HEK293 (cell line): Measurements from ENCODE around the gene LYPD5.

Experiments used
- FEZF1 ChIP-seq: fragments of 450-650 bp; formaldehyde crosslinking; IDR thresholded peaks from 2 replicates; pipeline ENCODE4 v1.5.1; 2016; ENCODE audit warnings: missing biosample characterization, missing genetic modification characterization
- GLIS2 ChIP-seq: fragments of 450-650 bp; formaldehyde crosslinking; IDR thresholded peaks from 2 replicates; pipeline ENCODE4 v1.5.1; 2016; ENCODE audit warnings: missing biosample characterization, missing genetic modification characterization
- HIC1 ChIP-seq: fragments of 450-650 bp; formaldehyde crosslinking; IDR thresholded peaks from 2 replicates; pipeline ENCODE4 v1.5.1; 2016; ENCODE audit warnings: missing biosample characterization, missing genetic modification characterization
- KLF17 ChIP-seq: fragments of 450-650 bp; formaldehyde crosslinking; IDR thresholded peaks from 2 replicates; pipeline ENCODE4 v1.5.1; 2016; ENCODE audit warnings: missing biosample characterization, missing genetic modification characterization
- KLF7 ChIP-seq: fragments of 450-650 bp; formaldehyde crosslinking; IDR thresholded peaks from 2 replicates; pipeline ENCODE4 v1.5.1; 2016; ENCODE audit warnings: missing biosample characterization, missing genetic modification characterization, borderline replicate concordance
- KLF9 ChIP-seq: fragments of 450-650 bp; formaldehyde crosslinking; IDR thresholded peaks from 2 replicates; pipeline ENCODE4 v1.5.1; 2016; ENCODE audit warnings: missing biosample characterization, missing genetic modification characterization, low read depth
- MZF1 ChIP-seq: fragments of 450-650 bp; formaldehyde crosslinking; IDR thresholded peaks from 2 replicates; pipeline ENCODE4 v1.5.1; 2017; ENCODE audit warnings: missing biosample characterization, missing genetic modification characterization, borderline replicate concordance
- PATZ1 ChIP-seq: fragments of 450-650 bp; formaldehyde crosslinking; IDR thresholded peaks from 2 replicates; pipeline ENCODE4 v1.5.1; 2016; ENCODE audit warnings: missing biosample characterization, missing genetic modification characterization
- PRDM10 ChIP-seq: fragments of 450-650 bp; formaldehyde crosslinking; IDR thresholded peaks from 2 replicates; pipeline ENCODE4 v1.5.1; 2016; ENCODE audit warnings: missing biosample characterization, missing genetic modification characterization
- SCRT2 ChIP-seq: fragments of 450-650 bp; formaldehyde crosslinking; IDR thresholded peaks from 2 replicates; pipeline ENCODE4 v1.5.1; 2016; ENCODE audit warnings: missing biosample characterization, missing genetic modification characterization
- ZBTB17 ChIP-seq: fragments of 450-650 bp; formaldehyde crosslinking; IDR thresholded peaks from 2 replicates; pipeline ENCODE4 v1.5.1; 2016; ENCODE audit warnings: missing biosample characterization, missing genetic modification characterization
- ZBTB48 ChIP-seq: fragments of 450-650 bp; formaldehyde crosslinking; IDR thresholded peaks from 2 replicates; pipeline ENCODE4 v1.5.1; 2016; ENCODE audit warnings: missing biosample characterization, missing genetic modification characterization
- ZBTB49 ChIP-seq: fragments of 450-650 bp; formaldehyde crosslinking; IDR thresholded peaks from 2 replicates; pipeline ENCODE4 v1.5.1; 2016; ENCODE audit warnings: missing biosample characterization, missing genetic modification characterization, low read depth
- ZEB2 ChIP-seq: fragments of 450-650 bp; formaldehyde crosslinking; IDR thresholded peaks from 2 replicates; pipeline ENCODE4 v1.5.1; 2016; ENCODE audit warnings: missing biosample characterization, missing genetic modification characterization
- ZNF157 ChIP-seq: fragments of 450-650 bp; formaldehyde crosslinking; IDR thresholded peaks from 2 replicates; pipeline ENCODE4 v1.5.1; 2016; ENCODE audit warnings: missing biosample characterization, missing genetic modification characterization
- ZNF16 ChIP-seq: fragments of 450-650 bp; formaldehyde crosslinking; IDR thresholded peaks from 2 replicates; pipeline ENCODE4 v1.5.1; 2016; ENCODE audit warnings: low read depth, missing biosample characterization, missing genetic modification characterization
- ZNF169 ChIP-seq: fragments of 450-650 bp; formaldehyde crosslinking; IDR thresholded peaks from 2 replicates; pipeline ENCODE4 v1.5.1; 2016; ENCODE audit warnings: missing biosample characterization, missing genetic modification characterization
- ZNF292 ChIP-seq: fragments of 450-650 bp; formaldehyde crosslinking; IDR thresholded peaks from 2 replicates; pipeline ENCODE4 v1.5.1; 2016; ENCODE audit warnings: low read depth, missing biosample characterization, missing genetic modification characterization, borderline replicate concordance
- ZNF37A ChIP-seq: fragments of 450-650 bp; IDR thresholded peaks from 2 replicates; pipeline ENCODE4 v1.5.1; 2018; ENCODE audit warnings: missing biosample characterization, missing genetic modification characterization
- ZNF391 ChIP-seq: fragments of 450-650 bp; formaldehyde crosslinking; IDR thresholded peaks from 2 replicates; pipeline ENCODE4 v1.5.1; 2016; ENCODE audit warnings: low read depth, missing biosample characterization, missing genetic modification characterization, borderline replicate concordance
- ZNF521 ChIP-seq: fragments of 450-650 bp; formaldehyde crosslinking; IDR thresholded peaks from 2 replicates; pipeline ENCODE4 v1.5.1; 2017; ENCODE audit warnings: missing biosample characterization, mild to moderate bottlenecking, missing genetic modification characterization
- ZNF549 ChIP-seq: fragments of 450-650 bp; IDR thresholded peaks from 2 replicates; pipeline ENCODE4 v1.5.1; 2018; ENCODE audit warnings: missing biosample characterization, missing genetic modification characterization, mild to moderate bottlenecking, inconsistent platforms, moderate library complexity
- ZNF558 ChIP-seq: fragments of 450-650 bp; formaldehyde crosslinking; IDR thresholded peaks from 2 replicates; pipeline ENCODE4 v1.5.1; 2016; ENCODE audit warnings: missing biosample characterization, missing genetic modification characterization
- ZNF645 ChIP-seq: fragments of 450-650 bp; formaldehyde crosslinking; IDR thresholded peaks from 2 replicates; pipeline ENCODE4; 2016; ENCODE audit warnings: missing biosample characterization, missing genetic modification characterization
- ZNF654 ChIP-seq: fragments of 450-650 bp; formaldehyde crosslinking; IDR thresholded peaks from 2 replicates; pipeline ENCODE4 v1.5.1; 2016; ENCODE audit warnings: low read depth, missing biosample characterization, missing genetic modification characterization
- ZNF768 ChIP-seq: fragments of 450-650 bp; formaldehyde crosslinking; IDR thresholded peaks from 2 replicates; pipeline ENCODE4 v1.5.1; 2018; ENCODE audit warnings: missing biosample characterization, mild to moderate bottlenecking, missing genetic modification characterization
- ZNF843 ChIP-seq: fragments of 450-650 bp; formaldehyde crosslinking; IDR thresholded peaks from 2 replicates; pipeline ENCODE4 v1.5.1; 2016; ENCODE audit warnings: missing biosample characterization, missing genetic modification characterization
- ZSCAN16 ChIP-seq: fragments of 450-650 bp; formaldehyde crosslinking; IDR thresholded peaks from 2 replicates; pipeline ENCODE4 v1.5.1; 2016; ENCODE audit warnings: missing biosample characterization, missing genetic modification characterization

The LYPD5 gene

GRCh38 chr19:43782689-43783231 is 19.5 kb downstream of the LYPD5 start (continued):
- no peak for TF ChIP-seq PRDM10 (tag by site-specific recombination)
- TF ChIP-seq ZNF549, result no peak
- peak; percentile 49; the same call in 1 of the 2 replicates for TF ChIP-seq KLF9 (tag by site-specific recombination)
- TF ChIP-seq ZNF558, result no peak
- TF ChIP-seq FEZF1 (tag by site-specific recombination), result no peak
- no peak for TF ChIP-seq ZNF16 (tag by site-specific recombination)
- 0 out of 2 replicates have a peak, but pooled peaks have one; percentile 25 for TF ChIP-seq HIC1 (tag by site-specific recombination)
- no peak for TF ChIP-seq ZSCAN16 (tag by site-specific recombination)
- TF ChIP-seq ZNF521 (tag by site-specific recombination), result no peak
- TF ChIP-seq PATZ1 (tag by site-specific recombination), result no peak
- no peak for TF ChIP-seq ZNF157 (tag by site-specific recombination)
- no peak for TF ChIP-seq ZNF843 (tag by site-specific recombination)
- no peak for TF ChIP-seq ZBTB49 (tag by site-specific recombination)
- TF ChIP-seq ZNF654 (tag by site-specific recombination), result no peak
- TF ChIP-seq ZNF645, result 0 out of 2 replicates have a peak, but pooled peaks have one; percentile 51
- 0 out of 2 replicates have a peak, but pooled peaks have one; percentile 34 for TF ChIP-seq ZBTB48 (tag by site-specific recombination)
- no peak for TF ChIP-seq MZF1 (tag by site-specific recombination)
- 0 out of 2 replicates have a peak, but pooled peaks have one; percentile 16 for TF ChIP-seq KLF7 (tag by site-specific recombination)
- TF ChIP-seq GLIS2, result 0 out of 2 replicates have a peak, but pooled peaks have one; percentile 3
- peak; percentile 93 for TF ChIP-seq ZBTB17 (tag by site-specific recombination)
- no peak for TF ChIP-seq ZNF768
- no peak for TF ChIP-seq ZNF37A (tag by site-specific recombination)
- TF ChIP-seq ZNF292, result no peak
- TF ChIP-seq ZEB2 (tag by site-specific recombination), result no peak
- TF ChIP-seq KLF17 (tag by site-specific recombination), result peak; percentile 66
- no peak for TF ChIP-seq ZNF391 (tag by site-specific recombination)
- no peak for TF ChIP-seq ZNF169 (tag by site-specific recombination)
- no peak for TF ChIP-seq SCRT2 (tag by site-specific recombination)
